HG02885 (cell line): ENCODE results near the gene LCLAT1.

ENCODE experiments used
- ATAC-seq: cut with Tn5 transposase; IDR thresholded peaks from one replicate; pipeline ENCODE4 v1.9.1; 2021; ENCODE audit warnings: mild to moderate bottlenecking; ENCODE audit not compliant: unreplicated experiment, poor library complexity

Gene LCLAT1

GRCh38 chr2:30422444-30423040 is 24.5 kb upstream of the LCLAT1 start:
- ATAC-seq: peak; percentile 93

- no peak for ATAC-seq
These were observed 22.8 kb upstream of the LCLAT1 start for GRCh38 chr2:30424231-30424630.

- no peak for ATAC-seq
These were observed 21.7 kb upstream of the LCLAT1 start for GRCh38 chr2:30425326-30425725.

GRCh38 chr2:30427606-30428347 is 19.3 kb upstream of the LCLAT1 start:
- no peak for ATAC-seq

- ATAC-seq: no peak
These were observed 18.7 kb upstream of the LCLAT1 start for GRCh38 chr2:30428348-30428662.

GRCh38 chr2:30428827-30429461 is 18.1 kb upstream of the LCLAT1 start:
- no peak for ATAC-seq

GRCh38 chr2:30433541-30434299 is 13.3 kb upstream of the LCLAT1 start:
- no peak for ATAC-seq

- ATAC-seq: no peak
These were observed 12.3 kb upstream of the LCLAT1 start for GRCh38 chr2:30434708-30435107.

- no peak for ATAC-seq
These were observed 10.1 kb upstream of the LCLAT1 start for GRCh38 chr2:30436859-30437435.

GRCh38 chr2:30437809-30438548 is 9.1 kb upstream of the LCLAT1 start:
- ATAC-seq: no peak

GRCh38 chr2:30439296-30439695 is 7.8 kb upstream of the LCLAT1 start:
- ATAC-seq: no peak

GRCh38 chr2:30439879-30440278 is 7.2 kb upstream of the LCLAT1 start:
- no peak for ATAC-seq

GRCh38 chr2:30441023-30441422 is 6.0 kb upstream of the LCLAT1 start:
- ATAC-seq: no peak

- no peak for ATAC-seq
These were observed 4.0 kb upstream of the LCLAT1 start for GRCh38 chr2:30443081-30443480.

GRCh38 chr2:30444273-30444672 is 2.8 kb upstream of the LCLAT1 start:
- ATAC-seq: no peak

GRCh38 chr2:30445266-30445821 is 1.7 kb upstream of the LCLAT1 start:
- no peak for ATAC-seq

- ATAC-seq: peak; percentile 4
These were observed 371 bp upstream of the LCLAT1 start for GRCh38 chr2:30446602-30447148.

GRCh38 chr2:30448308-30448707 is 1.3 kb downstream of the LCLAT1 start:
- no peak for ATAC-seq

- no peak for ATAC-seq
These were observed 1.8 kb downstream of the LCLAT1 start for GRCh38 chr2:30448866-30449265.
